ENCODE measurements around the gene NRXN3. TPM values are rescaled to one million over a fixed set of nuclear protein-coding genes. Genes with fewer than 3 reads are reported as not detected.
A peak's percentile ranks its signal among the peaks of the same experiment; 100 is the strongest.

The NRXN3 gene
- polyA plus RNA-seq, 5 donors, result 1.3 to 1.9 (median 1.4) TPM

DNA sequence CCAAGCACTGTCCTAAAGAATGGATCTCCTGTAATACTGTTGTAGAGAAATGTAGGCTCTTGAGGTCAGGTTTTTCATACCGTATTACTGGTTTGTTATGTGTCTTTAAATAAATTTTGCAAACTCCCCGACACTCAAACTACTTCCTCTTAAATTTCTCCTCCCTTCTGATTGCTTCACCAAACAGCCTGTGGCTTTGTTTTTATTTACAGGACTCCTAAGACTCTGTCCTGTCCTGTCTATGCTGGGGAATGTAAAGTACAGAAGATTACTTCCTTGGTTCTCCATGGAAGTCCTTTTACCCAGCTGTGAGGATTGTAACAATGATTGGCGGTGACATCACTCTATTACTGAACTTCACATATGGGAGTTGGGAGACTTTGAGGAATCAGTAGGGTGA is 1167.6 kb downstream of the NRXN3 start:
- no peak for DNase-seq

DNA sequence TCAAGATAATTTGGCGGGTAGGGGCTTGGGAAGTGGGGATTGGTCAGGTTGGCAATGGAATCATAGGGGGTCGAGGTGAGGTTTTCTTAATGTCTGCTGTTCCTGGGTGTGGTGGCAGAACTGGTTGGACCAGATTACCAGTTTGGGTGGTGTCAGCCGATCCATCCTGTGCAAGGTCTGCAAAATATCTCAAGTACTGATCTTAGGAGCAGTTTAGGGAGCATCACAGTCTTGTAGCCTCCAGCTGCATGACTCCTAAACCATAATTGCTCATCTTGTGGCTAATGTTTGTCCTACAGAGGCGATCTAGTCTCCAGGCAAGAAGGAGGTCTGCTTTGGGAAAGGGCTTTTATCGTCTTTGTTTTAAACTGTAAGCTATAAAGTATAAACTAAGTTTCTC is 1172.8 kb downstream of the NRXN3 start:
- no peak for DNase-seq

DNA sequence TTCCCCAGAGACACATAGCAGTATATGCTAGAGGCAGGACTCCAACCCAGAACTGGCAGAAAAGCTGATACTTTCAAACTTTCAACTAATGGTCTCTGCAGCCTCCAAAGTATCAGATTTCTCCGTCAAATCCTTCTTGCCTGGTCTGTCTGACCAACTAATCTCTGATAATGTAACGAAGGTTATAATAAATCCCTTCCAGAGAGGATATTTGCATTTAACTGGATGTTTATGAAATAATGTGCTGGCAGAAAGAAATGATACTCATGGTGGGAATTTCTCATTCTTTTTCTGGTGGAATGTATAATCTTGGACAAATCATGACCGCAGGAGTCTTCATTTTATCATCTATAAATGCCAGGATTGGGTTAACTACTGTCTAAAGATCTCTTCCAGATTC is 1180.8 kb downstream of the NRXN3 start:
- no peak for DNase-seq

DNA sequence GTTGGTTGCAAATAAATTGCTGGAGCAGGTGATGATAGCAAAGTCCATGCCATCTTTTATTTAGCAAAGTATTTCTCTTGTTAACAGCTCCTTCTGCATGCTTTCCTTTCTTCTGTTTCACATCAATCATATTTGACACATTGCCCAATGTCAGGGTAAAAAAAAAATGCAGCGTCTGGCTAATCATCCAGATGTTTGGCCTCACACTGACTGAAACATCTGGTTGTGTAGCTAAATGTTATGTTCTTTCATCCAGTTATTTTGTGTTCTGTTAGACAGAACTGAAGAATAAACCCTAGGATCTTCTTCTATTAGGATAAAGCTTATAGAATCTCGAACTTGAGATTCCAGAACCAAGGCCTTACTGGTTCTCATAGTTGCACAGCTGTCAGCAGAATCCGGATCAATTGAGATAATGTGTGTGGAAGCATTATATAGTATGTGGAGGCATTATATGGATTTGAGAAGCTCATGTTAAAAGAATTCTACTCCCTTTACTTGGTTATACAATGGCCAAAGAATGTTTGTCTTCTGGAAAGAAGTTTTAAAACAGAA is 1182.0 kb downstream of the NRXN3 start:
- DNase-seq, result peak; percentile 13 to 16

DNA sequence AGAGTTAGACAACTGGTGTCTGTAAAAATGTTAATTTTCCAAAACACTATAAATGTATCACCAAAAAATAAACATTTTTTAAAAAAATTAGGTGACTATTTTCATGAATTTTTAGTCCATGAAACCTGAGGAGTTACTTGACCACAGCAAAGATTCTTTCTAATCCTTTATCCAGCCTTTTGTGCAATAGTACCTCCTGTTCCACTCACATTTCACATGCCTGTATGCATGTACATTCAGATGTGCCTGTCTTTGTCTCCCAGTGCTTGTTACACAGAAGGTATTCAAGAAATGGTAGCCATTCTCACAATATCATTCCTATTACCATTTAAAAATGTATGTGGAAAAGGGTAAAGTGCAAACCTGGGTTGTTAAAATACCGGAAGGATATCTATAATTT is 1184.2 kb downstream of the NRXN3 start:
- no peak for DNase-seq

DNA sequence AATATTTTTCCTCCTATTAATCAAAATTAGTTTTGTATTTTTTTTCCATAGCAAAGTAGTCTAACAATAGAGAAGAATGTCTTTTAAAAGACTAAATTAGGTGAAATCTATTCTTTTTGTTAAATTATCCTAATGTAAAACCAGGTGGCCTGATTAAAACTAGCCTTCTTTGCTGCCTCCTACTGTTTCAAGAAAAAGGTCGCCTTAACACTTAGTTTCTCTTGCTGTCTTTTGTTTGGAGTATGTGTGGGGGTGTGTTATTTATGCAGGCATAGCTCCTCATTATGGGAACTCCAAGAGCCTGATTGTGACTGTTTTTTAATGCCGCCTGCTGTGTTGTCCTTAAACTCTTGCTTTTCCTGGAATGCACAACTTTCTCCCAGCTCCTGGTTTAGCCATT is 1185.9 kb downstream of the NRXN3 start:
- no peak for DNase-seq

DNA sequence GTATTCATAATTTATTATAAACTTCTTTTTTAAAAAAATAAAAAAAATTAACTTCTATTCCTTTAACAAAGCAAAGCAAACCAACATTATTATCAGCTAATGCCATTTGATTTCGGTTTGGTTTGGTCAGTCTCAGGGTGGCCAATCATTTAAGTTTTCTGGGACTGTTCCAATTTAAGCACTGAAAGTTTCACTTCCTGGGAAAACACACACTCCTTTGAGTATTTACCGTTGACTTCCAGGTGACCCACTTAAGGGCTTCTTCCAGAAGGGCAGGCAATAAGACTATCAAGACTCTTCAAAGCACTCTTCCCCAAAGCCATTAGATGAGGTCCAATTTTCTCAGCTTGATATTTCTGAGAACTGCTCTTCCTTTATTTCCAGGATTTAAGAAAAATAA is 1187.1 kb downstream of the NRXN3 start:
- DNase-seq, result no peak

DNA sequence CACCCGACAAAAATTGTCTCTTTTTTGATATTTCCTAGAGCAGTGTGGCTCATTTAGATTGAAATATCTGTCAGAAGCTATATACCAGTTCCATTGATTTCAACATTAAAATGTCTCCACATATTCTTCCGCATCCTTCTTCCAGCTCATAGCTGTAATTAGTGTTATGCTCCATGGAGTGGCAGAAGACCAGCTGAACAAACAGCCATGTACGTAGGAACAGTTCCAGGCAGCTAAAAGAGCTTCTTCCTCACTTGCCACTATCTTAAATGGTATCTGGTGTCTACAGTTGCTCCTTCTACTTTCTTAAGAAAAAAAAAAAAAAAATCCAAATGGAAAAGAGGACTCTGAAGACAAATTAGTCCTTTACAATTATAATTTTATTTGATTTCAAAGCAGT is 1193.1 kb downstream of the NRXN3 start:
- DNase-seq, result no peak

DNA sequence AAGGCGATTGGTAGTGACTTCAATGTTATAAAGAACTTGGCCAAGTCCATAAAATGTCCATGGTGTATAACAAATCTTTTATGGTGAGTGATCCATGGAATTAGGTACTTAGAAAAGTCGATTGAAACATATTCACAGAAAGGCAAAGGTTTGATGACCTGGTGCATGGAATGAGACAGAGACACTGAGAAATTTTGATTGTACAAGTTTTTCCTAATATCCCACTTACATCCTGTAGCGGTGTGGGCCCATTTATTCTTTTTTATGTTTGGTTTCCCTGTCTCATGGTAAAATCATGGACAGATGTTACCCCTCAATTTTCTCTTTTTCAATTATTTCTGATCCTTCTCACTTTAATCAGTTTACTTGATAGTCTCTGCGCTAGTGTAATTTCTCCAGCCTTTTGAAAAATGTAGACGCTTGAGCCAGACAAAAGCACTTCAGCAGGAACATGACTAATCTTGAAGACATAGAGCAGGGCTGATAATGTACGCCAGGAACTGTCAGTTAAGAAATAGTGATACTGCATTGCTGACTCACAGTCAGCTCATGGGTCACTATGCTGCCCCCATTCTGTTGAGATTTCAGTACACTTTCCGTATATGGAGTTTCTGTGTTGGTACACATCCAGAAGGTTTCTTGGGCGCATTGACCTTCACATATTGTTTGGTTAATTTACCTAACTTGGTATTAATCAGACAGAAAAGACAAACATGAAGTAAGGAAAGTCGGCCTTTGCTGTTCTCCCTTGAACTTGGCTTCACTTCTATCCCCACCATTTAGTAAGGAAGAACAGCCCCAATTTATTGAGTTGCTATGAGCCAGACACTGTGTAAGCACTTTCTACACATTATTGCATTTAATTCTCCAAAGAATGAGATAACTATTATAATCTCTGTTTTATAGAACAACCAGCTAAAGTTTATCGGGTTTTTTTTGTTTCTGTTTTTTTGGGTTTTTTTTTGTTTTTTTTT is 1199.5 kb downstream of the NRXN3 start:
- no peak for DNase-seq

DNA sequence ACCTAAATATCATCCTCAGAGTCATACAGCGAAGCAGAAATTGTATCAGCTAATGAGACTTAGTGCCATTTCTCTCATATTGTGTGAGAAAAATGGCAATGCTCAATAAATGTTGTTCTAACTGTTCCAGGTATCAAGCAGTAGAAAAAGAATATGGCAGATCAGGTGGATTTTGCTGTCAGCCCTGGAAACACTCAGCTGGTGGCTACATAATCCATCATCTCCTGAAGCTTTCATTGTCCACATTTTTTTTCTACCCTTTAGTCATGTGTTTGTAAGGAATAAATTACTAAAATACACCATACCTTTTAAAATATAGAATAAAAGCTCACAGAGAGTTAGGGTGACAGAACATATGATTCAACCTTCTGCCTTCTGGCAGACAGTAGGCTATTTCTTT is 1200.8 kb downstream of the NRXN3 start:
- no peak for DNase-seq

DNA sequence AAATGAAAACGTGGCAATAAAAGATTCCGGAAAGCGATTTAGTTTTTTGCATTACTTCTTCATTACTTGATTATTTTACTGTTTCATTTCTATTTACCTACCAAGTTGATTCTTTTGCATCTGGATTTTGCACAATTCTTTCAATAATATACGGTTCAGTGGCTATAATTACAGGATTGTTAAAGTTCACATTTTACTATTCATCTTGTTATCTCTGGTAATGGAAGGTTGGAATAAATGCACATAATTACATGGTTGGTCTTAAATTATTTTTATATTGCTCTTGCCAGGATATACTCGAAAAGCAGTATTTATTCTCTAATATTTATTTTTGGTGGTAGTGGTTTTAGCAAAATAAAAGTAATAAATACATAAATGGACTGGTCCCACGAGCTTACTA is 1203.3 kb downstream of the NRXN3 start:
- no peak for DNase-seq

DNA sequence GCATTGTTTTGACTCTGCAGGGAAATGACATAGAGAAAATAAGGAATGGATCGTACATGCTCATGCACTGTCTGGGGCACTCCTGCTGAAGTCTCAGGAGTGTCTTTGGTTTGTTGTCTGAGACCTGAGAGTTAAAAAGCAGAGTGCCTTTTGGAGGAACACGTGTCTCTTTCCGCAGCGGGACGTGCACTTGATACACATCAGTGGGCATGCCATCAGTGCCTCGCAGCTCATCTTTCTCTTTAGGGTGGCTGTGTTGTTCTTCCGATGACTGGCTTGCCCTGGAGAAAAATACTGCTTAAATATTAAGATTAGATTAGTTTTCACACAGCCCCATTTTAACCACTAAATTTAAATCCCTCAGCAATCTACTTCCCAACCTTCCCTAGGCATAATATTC is 1205.2 kb downstream of the NRXN3 start:
- DNase-seq, result no peak

DNA sequence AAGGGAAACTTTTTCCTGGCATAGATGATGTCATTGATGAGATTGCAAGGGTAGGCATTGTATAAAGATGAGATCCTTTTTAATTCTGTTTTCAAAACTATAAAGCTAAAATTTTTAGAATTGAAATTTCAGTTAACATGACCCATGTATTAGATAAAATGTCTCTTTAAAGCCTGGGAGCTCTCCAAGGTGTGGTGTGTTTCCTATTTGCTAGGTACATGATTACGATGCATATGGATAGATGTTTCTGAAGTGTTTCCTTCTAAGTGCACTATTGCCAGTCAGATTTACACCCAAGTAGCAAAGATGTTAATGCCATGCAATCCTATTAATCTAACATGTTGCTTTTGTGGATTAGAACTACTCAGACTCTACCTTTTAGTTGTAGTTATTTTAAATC is 1206.4 kb downstream of the NRXN3 start:
- no peak for DNase-seq

DNA sequence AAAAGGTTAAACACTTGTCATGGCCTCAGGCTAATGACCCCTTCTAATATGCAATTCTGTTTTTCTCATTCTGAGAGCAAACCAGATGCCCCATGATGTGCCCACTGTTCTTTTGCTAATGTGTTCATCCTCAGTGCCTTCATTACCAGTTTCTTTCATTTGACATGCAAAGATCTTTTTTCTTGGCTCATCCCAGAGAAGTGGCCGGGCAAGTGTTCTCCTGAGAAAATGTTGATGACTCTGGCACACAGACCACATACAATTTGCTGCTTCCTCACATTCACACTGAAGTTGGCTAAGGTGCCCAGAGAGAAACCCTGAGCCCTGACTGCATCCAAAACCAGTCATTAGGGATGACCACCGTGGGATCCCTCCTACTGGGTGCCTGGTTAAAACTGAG is 1207.8 kb downstream of the NRXN3 start:
- no peak for DNase-seq

DNA sequence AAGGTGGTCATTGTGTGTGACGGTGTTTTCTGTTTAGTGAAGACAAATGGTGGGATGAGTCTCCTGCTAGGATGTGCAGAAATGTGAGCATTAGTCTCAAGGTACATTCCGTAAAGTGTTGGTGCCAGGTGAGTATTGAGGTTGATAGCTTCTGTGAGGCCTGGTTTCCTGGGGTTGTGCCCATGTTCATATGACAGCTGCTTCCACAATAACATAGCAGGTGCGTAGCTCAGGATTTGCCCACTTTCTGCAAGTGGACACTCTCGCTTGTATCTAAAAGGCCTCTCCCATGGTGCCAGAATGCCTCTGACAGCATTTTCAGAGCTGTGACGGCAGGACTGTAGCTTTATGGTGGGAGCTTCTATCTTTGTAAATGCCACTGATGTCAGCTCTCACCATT is 1209.1 kb downstream of the NRXN3 start:
- DNase-seq, result no peak

DNA sequence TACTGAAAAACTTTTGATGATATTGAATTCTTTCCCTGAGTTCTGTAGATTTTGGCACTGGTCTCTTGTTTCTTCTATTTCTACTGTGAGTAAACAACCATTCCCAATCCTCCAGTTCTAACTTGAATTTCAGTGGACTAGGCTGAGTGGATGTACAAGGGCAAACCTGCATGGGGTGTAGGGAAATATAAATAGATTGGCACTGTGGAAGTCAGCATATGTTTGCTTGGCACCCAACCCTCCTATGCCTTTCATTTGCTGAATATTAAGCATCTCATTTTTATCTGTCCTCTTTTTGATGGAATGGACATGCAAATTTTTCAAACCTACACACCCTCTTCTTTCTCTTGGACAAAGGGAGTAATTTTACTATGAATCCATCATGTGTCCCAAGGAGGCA is 1212.9 kb downstream of the NRXN3 start:
- no peak for DNase-seq

DNA sequence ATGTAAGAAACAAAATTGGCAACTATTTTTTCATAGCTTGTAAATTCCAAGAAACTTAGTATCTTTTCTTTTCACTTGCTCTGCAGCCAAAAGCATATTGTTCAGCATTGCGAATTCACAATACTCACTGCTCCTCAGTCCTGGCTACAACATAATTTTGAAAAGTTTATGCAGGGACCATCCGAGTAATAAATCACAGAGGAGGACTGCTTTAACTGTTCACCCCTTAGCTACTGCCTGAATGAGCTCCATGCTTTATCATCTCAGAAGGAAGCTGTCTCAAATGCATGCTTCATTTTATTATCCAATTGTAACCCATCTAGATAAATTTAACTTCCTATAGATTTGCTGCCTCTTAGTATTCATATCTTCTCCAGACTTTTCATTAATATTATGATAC is 1213.3 kb downstream of the NRXN3 start:
- no peak for DNase-seq

DNA sequence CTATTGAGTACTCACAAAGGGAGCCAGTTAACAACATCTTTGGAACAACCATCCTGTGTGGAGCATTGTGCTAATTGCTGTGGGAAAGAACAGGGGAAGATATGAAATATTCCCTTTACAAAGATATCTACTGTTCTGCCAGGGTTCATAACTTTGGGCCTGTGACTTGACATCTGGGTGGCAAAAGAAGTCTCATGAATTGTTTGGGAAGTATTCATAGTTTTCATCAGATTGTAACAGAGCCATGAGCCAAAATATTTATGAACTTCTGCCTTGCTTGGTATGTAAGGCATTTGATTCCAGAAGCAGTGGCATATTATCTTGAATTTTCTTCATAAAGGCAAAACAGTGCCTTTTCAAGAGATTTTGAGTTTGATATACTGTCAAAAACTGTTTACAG is 1224.9 kb downstream of the NRXN3 start:
- DNase-seq, result no peak

DNA sequence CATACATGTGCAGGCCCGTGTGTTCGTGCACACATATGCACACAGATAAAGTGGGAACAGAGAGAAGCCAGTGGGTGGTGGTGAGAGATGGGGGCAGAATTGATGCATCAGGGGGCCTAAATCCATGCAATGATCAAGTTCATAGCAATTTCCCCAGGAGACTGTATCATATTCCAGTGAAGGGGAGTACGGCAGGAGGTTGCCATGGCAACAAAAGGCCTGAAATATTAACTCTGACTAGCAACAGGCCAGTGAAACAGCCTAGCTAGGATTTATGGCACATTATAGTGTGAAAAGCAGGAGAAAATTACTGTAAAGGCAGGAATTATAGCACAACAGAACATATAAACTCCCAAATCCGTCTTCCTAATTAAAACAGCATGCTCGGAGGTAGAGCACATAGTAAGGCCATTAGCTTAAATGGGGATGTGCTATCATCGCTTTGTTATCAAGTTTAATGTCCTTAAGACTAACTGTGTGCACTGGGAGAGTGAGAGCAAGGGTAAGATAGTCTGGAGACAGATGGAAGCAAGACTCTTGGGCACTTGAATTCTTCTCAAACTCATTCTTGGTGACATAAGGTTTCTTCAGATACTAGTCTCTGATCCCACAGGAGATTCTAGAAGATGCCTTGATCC is 1234.8 kb downstream of the NRXN3 start:
- DNase-seq, result no peak

DNA sequence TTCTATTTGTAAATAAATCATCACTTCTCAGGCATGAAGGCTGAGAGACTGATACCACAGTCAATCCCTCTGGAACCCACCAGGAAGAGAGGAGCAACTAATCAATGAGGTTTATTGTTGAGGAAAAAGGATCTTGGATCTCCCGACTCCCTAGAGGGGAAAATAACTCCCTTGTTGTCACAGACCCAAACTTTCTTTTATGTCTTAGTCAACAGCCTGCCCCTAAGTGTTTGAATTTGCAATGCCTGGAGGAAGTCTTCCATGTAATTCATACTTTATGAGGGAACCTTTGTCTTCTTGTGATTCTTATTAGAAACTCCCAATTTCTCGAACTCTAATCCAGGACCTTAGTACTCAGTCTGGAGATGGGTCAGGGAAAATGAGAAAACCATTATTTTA is 1235.3 kb downstream of the NRXN3 start:
- no peak for DNase-seq

DNA sequence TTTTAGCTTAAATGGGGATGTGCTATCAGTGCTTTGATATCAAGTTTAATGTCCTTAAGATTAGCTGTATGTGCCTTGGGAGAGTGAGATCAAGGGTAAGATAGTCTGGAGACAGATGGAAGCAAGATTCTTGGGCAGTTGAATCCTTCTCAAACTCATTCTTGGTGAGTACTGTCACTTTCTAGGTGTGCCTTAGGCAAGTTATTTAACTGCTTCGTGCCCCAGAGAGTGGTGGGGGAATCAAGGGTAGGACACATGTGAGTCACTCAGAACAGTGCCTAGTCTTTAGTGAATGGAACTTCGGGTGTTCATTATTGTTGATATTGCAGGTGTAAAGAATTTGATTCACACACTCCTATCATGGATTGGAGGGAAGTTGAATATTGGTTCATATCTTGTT is 1237.4 kb downstream of the NRXN3 start:
- no peak for DNase-seq

DNA sequence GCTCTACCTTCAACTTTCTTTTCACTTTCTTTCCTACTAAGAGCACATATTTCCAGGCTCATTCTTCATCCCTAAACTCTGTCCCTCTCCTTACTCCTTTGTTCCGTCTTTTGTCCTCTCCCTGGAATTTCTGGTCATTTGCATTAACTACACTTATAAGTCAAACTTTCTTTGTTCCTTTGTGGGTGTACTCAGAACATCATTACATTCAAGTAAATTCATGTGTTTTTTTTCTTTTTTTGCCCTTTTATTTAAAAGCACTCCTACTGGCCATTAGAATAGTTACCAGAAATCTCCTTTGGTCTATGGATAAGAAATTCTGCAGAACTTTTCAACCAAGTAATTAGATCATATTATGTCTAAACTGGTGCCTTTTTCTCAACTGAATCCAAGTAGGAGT is 1238.5 kb downstream of the NRXN3 start:
- DNase-seq, result no peak

All from right lung (tissue), 5 donors.